Cortex of kidney (tissue), 1 donor: ENCODE data around the gene CERKL.

Source experiments
- DNase-seq: peaks from one replicate; lab custom pipeline; 2025; lab: John Stamatoyannopoulos, UW

Gene CERKL

GRCh38 chr2:181626671-181627070, 30.2 kb downstream of the CERKL start:
- no peak for DNase-seq

- no peak for DNase-seq
Measured at GRCh38 chr2:181623159-181623558, 33.7 kb downstream of the CERKL start.

GRCh38 chr2:181621779-181622490, 35.0 kb downstream of the CERKL start:
- DNase-seq, result no peak

GRCh38 chr2:181619516-181619915, 37.4 kb downstream of the CERKL start:
- no peak for DNase-seq

GRCh38 chr2:181616715-181617114, 40.2 kb downstream of the CERKL start:
- DNase-seq, result no peak

GRCh38 chr2:181614874-181615638, 41.8 kb downstream of the CERKL start:
- no peak for DNase-seq

GRCh38 chr2:181613241-181613640, 43.7 kb downstream of the CERKL start:
- DNase-seq, result no peak

- no peak for DNase-seq
Measured at GRCh38 chr2:181607629-181608590, 49.0 kb downstream of the CERKL start.

GRCh38 chr2:181605889-181606837, 50.7 kb downstream of the CERKL start:
- DNase-seq, result no peak

- no peak for DNase-seq
Measured at GRCh38 chr2:181602017-181602416, 54.9 kb downstream of the CERKL start.

- no peak for DNase-seq
Measured at GRCh38 chr2:181596556-181596955, 60.3 kb downstream of the CERKL start.

GRCh38 chr2:181594322-181594721, 62.6 kb downstream of the CERKL start:
- DNase-seq, result no peak

GRCh38 chr2:181589779-181590178, 67.1 kb downstream of the CERKL start:
- no peak for DNase-seq

- no peak for DNase-seq
Measured at GRCh38 chr2:181588546-181588945, 68.4 kb downstream of the CERKL start.

GRCh38 chr2:181586569-181587081, 70.3 kb downstream of the CERKL start:
- no peak for DNase-seq

GRCh38 chr2:181585732-181586131, 71.2 kb downstream of the CERKL start:
- DNase-seq, result no peak

- no peak for DNase-seq
Measured at GRCh38 chr2:181581534-181581933, 75.4 kb downstream of the CERKL start.

GRCh38 chr2:181578829-181579228, 78.1 kb downstream of the CERKL start:
- no peak for DNase-seq

GRCh38 chr2:181576431-181576830, 80.5 kb downstream of the CERKL start:
- no peak for DNase-seq

GRCh38 chr2:181575650-181576025, 81.3 kb downstream of the CERKL start:
- DNase-seq, result no peak
